ENCODE results near the gene DENND1C. TPM values are rescaled to one million over a fixed set of nuclear protein-coding genes. Genes with fewer than 3 reads are reported as not detected.

Gene DENND1C
- total RNA-seq, 6 experiments from 2014 or later, result 0.90 to 2.7 (median 1.8) TPM

DNA sequence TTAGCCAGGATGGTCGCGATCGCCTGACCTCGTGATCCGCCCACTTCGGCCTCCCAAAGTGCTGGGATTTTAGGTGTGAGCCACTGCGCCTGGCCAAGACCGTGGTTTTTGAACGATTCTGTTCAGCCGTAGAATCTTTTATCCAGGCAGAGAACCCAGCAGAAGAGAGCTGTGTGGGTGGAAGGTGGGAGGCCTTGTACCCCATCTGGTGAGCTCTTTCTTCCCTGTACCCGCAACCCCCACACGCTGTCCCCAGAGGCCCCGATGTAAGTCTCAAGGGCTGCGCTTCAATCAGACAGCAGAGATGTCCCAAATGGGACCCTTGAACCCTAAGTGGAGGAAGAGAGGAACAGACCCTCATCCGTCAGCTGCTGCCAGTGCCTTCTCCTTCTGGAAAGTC lies 25.7 kb downstream of the DENND1C start:
- no peak overlapping the region for H3K27ac ChIP-seq
- peaks cover 0 to 7% (median 0%) of the 10 kb centered on the region in 4 donors for H3K4me1 ChIP-seq
- no peaks in the 10 kb centered on the region for H3K9me3 ChIP-seq
- H3K36me3 ChIP-seq, result peaks cover 0 to 7% (median 5%) of the 10 kb centered on the region in 4 donors
- no peaks in the 10 kb centered on the region for H3K27me3 ChIP-seq
- intact Hi-C loops (cut with DNase I), result no loop called here
- no peak for TF ChIP-seq POLR2A (IDR thresholded peaks at IDR 0.05)
- TF ChIP-seq, protein P1, sequence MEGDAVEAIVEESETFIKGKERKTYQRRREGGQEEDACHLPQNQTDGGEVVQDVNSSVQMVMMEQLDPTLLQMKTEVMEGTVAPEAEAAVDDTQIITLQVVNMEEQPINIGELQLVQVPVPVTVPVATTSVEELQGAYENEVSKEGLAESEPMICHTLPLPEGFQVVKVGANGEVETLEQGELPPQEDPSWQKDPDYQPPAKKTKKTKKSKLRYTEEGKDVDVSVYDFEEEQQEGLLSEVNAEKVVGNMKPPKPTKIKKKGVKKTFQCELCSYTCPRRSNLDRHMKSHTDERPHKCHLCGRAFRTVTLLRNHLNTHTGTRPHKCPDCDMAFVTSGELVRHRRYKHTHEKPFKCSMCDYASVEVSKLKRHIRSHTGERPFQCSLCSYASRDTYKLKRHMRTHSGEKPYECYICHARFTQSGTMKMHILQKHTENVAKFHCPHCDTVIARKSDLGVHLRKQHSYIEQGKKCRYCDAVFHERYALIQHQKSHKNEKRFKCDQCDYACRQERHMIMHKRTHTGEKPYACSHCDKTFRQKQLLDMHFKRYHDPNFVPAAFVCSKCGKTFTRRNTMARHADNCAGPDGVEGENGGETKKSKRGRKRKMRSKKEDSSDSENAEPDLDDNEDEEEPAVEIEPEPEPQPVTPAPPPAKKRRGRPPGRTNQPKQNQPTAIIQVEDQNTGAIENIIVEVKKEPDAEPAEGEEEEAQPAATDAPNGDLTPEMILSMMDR (IDR thresholded peaks at IDR 0.05), result no peak
- no peak overlapping the region for H3K4me3 ChIP-seq
- 100% methylated on average over 1 of the region's 15 CpGs for WGBS (ENCODE audit: insufficient coverage, low coverage, low lambda C conversion rate, missing lambda C conversion rate)
- DNase-seq (no peak), ATAC-seq (no peak)

DNA sequence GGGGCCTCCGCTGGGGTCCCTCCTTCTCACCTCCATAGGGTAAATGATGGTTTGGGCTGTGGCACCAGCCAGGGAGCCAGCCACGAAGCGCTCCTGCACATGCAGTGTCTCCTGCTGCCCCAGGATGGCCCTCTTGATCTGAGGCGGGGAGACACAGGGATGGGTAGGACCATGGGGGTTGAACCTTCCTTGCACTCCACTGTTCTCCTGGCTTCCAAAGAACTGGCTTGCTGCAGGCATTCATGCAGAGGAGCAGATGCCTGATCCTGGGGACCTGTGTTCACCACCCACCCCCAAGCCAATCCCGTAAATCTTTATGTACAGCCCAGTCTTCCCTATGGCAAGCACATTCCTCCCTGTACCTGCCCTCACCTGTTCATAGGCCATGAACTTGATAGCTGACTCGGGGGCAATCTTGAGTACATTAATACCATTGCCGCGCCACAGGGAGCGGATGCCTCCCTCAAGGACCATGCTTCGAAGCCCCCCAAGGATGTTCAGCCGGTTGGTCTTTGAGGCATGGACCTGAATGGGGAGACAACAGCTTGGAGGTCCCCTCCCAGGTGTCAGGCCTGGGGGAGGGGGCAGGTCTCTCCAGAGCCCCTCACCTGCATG lies 27.5 kb downstream of the DENND1C start:
- intact Hi-C loops (cut with DNase I), result no loop called here
- no peaks in the 10 kb centered on the region for H3K27me3 ChIP-seq
- no CpG with 5 or more reads among the region's 11 CpGs for WGBS (ENCODE audit: insufficient coverage, low coverage, low lambda C conversion rate, missing lambda C conversion rate)
- TF ChIP-seq, protein P1 (IDR thresholded peaks at IDR 0.05), result no peak
- no peak for TF ChIP-seq POLR2A (IDR thresholded peaks at IDR 0.05)
- peaks cover 0 to 7% (median 5%) of the 10 kb centered on the region in 4 donors for H3K36me3 ChIP-seq
- H3K27ac ChIP-seq, result no peak overlapping the region
- no peak overlapping the region for H3K4me3 ChIP-seq
- H3K4me1 ChIP-seq, result peaks cover 0 to 6% (median 0%) of the 10 kb centered on the region in 4 donors
- H3K9me3 ChIP-seq, result no peaks in the 10 kb centered on the region
- ATAC-seq (no peak), DNase-seq (no peak)

DNA sequence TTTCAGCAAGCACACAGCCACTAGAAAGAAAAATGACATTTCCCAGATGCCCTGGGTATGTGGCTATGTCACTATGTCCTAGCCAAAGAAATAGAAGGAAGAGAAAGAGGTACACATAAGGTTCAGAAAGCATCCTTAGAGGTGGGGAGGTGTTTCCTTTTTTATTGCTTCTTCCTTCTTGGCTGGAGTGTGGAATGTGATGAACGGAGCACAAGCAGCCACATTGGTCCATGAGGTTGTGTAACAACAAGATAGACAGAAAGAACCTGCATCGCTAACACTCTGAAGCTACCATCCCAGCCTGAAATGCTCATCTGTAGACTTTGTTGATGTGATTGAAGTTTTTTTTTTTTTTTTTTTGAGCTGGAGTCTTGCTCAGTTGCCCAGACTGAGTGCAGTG lies 28.7 kb downstream of the DENND1C start:
- DNase-seq, result no peak
- H3K27ac ChIP-seq, result no peak overlapping the region
- ATAC-seq, result no peak
- H3K27me3 ChIP-seq, result no peaks in the 10 kb centered on the region
- TF ChIP-seq, protein P1 (IDR thresholded peaks at IDR 0.05), result no peak
- TF ChIP-seq POLR2A (IDR thresholded peaks at IDR 0.05), result no peak
- no peaks in the 10 kb centered on the region for H3K9me3 ChIP-seq
- H3K4me3 ChIP-seq, result no peak overlapping the region
- intact Hi-C loops (cut with DNase I), result no loop called here
- H3K36me3 ChIP-seq, result peaks cover 0 to 7% (median 5%) of the 10 kb centered on the region in 4 donors
- 100% methylated on average over 2 of the region's 2 CpGs for WGBS (ENCODE audit: insufficient coverage, low coverage, low lambda C conversion rate, missing lambda C conversion rate)
- no peaks in the 10 kb centered on the region for H3K4me1 ChIP-seq

DNA sequence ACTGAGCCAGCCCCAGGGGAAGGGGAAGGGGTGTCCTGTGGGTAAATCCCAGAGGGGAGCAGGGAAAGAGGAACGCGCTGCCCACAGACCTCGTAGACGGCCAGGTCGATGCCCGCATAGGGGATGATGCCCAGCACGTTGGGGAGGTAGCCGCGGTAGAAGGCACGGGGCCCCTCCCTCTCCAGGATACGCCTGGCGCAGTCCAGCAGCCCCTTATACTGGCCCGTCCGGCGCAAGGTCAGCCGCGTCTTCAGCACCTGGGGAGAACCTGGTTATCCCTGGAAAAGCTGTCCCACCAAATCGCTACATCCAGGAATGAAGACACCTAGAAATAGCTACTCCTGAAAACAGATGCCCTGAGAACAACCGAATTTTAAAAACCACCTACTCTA lies 29.4 kb downstream of the DENND1C start:
- Histone ChIP-seq H3K9me3 (no peaks in the 10 kb centered on the region), H3K4me1 (no peaks in the 10 kb centered on the region), H3K27me3 (no peaks in the 10 kb centered on the region), H3K36me3 (peaks cover 0 to 7% (median 5%) of the 10 kb centered on the region in 4 donors), H3K4me3 (no peak overlapping the region), H3K27ac (no peak overlapping the region)
- intact Hi-C loops (cut with DNase I), result no loop called here
- TF ChIP-seq POLR2A (IDR thresholded peaks at IDR 0.05), result no peak
- TF ChIP-seq, protein P1 (IDR thresholded peaks at IDR 0.05), result no peak
- peak in 1 of 4 donors; percentile 37 for ATAC-seq
- WGBS (ENCODE audit: insufficient coverage, low coverage, low lambda C conversion rate, missing lambda C conversion rate), result 93% methylated on average over 3 of the region's 19 CpGs
- no peak for DNase-seq

Measured in right lobe of liver (tissue), 6 donors.